Sigmoid colon (tissue), 4 donors: Measurements from ENCODE around the gene PITPNM2.

Experiments used
- CTCF ChIP-seq, 4 experiments: fragments of 450-650 bp in 3 of 4; fragments of 200-600 bp in 1 of 4; IDR thresholded peaks; one replicate each; pipeline ENCODE4 v1.5.1; 2016 to 2019; ENCODE audit warnings: antibody characterized with exemption in 4 of 4, mild to moderate bottlenecking in 3 of 4, moderate library complexity in 2 of 4
- EP300 ChIP-seq, 4 donors: sonication (generic); formaldehyde crosslinking; IDR thresholded peaks; one replicate each; pipeline ENCODE4 v1.6.1; 2017; ENCODE audit warnings: antibody characterized with exemption in 4 of 4
- POLR2A ChIP-seq, 2 donors: fragments of 450-650 bp; IDR thresholded peaks; one replicate each; pipeline ENCODE4 v1.6.1; 2016; ENCODE audit warnings: antibody characterized with exemption in 2 of 2, mild to moderate bottlenecking in 2 of 2, moderate library complexity in 2 of 2

GRCh38 chr12:123113026-123113425, 37.9 kb downstream of the PITPNM2 start:
- TF ChIP-seq CTCF (IDR thresholded peaks at IDR 0.05), result no peak
- TF ChIP-seq POLR2A (IDR thresholded peaks at IDR 0.05), result no peak
- no peak for TF ChIP-seq EP300 (IDR thresholded peaks at IDR 0.05)
